ENCODE measurements around the gene GRID1. TPM values are rescaled to one million over a fixed set of nuclear protein-coding genes. Genes with fewer than 3 reads are reported as not detected.

Gene GRID1
- total RNA-seq, 1 experiment from 2014 or later: 0.05 TPM

DNA sequence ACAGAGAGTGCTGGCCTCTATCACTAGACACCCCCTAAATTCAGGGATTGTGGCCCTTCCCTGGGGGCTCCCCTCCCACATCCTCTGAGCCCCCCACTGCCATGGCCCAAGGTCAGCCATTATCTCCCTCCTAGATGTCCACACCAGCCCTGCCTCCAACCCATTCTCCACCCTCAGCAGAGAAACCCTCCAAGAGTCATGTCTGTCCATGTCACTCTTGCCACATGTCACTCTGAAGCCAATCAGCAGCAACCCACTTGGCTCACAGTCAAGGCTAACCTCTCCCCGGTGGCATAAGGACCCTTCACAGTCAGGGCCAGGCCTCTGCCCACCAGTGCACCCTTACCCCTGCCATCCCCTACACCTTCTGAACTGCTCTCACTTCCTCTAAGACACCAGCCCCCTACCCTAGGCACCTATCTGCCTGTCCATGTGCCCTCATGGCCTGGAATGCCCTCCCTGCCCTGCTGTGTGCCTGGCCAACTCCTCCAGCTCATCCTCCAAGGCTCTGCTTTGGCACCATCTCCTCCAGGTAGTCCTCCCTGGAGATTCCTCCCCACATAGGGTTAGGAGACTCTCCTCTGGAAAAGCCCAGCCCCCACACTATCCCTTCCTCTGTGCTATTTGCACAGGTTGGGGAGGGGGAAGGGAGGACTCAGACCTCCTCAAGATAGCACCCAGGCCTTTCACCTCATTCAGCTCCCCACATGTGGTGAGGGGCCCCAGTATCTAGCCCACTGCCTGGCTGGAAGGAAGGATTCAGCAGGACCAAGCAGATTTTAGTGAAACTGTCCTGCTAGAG lies 83.7 kb downstream of the GRID1 start:
- no peak for DNase-seq (ENCODE audit: extremely low read depth, low read depth)

DNA sequence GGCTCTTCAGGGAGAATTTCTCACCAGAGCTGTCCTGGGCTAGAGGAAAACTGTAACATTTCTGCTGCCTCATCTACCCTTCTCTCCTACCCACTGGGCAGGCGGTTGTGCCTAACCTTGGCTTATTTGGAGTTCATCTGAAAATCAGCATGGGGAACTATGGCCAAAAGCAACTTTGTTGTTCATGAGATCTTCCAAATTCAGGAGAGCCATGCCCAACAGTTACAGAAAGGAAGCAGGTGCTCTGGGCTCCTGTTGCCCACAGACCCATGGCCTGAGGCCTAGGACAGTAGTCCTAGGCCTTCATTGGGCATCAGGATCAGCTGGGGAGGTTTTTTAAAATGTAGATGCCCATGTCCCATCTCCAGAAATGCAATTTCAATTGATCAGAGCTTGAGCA lies 85.2 kb downstream of the GRID1 start:
- DNase-seq (ENCODE audit: extremely low read depth, low read depth): no peak

DNA sequence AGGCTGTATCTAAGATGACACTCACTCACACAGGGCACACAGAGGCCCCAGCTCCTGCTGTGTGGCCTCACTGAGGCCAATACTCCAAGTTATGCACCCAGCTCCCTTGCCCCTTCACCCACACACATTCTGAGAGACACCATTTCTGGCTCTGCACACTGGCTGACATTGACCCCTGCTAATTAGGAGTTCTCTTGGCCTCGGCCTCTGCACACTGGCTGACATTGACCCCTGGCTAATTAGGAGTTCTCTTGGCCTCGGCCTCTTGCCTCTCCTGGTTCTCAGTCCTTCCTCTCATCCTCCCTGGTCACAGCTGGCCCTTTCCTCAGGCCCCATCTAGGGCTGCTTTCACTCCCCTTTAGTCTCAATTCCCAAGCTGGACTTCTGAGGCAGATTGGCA lies 97.3 kb downstream of the GRID1 start:
- no peak for DNase-seq (ENCODE audit: extremely low read depth, low read depth)

DNA sequence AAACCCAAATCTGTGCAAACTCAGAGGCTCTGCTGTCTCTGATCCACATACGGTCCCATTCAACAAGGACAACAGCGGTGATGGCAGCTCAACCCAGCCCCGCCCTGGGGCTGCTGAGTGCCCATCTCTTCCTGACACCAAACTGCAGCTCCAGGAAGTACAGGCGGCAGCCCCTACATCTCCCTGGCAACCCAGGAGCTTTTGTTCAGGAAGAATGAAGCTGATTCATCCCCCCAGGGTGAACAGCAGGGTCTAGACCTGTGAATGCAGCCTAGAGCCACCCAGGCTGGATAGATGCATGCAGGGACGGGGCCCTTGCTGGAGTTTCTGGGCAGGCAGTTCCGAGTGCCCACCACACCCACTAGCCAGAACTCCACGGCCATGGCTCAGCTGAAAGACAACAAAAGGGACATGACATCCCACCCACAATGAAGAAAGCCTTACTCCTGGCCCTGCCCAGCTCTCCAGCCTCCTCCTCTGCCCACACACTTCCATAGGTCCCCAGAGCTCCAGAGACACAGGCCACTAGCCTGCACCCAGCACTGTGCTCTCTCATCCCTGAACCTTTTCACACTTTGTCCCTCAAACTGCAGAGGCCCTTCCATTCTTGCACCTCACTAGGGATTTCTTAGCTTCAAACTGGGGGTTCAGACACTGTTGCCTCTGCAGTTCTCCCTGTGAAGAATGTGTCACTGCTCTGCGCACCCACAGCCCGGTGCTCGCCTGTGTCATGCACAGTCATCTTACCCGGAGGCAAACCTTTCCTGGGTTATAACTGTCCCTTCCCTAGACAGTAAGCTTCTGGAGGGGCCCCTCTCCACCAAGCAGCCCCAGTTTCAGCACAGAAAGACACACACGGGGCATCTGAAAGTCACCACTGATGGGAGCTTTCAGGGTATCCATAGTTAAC lies 99.1 kb downstream of the GRID1 start:
- DNase-seq (ENCODE audit: extremely low read depth, low read depth): no peak

DNA sequence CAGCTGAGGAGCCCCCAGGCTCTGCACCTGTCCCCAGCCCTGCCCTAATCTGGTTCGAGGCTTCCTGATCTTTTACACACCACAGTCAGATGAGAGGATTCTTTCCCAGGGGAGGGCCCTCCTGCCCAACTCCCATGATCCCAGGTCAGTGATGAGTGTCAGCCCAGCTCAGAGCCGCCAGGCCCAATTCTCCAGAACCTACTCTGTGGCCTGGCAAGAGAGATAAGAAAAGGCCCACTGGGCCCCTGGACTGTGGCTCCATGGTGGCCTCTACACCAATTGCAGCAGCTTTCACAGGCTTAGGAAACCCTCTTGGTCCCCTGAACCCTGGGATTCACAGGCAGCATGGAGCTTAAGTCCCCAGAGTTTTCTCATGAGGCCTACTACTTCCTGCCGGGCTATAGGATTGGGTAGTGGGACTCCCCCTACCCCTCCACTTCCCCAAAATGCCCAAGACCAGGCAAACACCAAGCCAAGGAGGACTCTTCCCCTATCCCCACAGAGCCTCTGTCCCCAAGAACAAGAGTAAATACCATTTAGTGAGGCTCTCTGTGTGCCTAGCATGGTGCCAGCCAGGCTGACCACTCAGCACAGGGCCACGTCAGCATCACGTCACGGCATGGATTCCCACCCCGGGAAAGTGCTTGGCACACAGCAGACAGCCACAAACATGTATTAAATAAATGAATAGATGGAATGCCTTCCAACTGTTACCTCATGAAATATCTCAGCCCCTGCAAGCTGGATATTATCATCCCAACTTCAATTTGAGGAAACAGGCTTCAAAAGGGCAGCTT lies 100.0 kb downstream of the GRID1 start:
- DNase-seq (ENCODE audit: extremely low read depth, low read depth): no peak

DNA sequence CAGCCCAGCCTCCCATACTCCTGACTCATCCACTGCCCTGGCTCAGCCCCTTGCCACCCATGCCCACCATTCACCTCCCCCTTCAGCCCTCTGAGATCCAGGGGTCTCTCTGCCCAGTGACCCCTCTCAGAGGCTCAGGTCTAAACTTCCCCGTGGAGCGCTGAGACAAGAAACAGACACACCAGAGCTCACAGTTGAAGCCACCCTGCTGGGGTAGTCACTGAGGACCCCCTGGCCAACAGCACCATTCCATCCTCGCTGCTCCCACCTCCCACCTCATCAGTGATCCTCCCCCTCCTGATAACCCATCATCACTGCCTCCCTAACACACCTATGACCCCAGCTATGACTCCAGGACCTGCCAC lies 100.7 kb downstream of the GRID1 start:
- DNase-seq (ENCODE audit: extremely low read depth, low read depth): no peak

DNA sequence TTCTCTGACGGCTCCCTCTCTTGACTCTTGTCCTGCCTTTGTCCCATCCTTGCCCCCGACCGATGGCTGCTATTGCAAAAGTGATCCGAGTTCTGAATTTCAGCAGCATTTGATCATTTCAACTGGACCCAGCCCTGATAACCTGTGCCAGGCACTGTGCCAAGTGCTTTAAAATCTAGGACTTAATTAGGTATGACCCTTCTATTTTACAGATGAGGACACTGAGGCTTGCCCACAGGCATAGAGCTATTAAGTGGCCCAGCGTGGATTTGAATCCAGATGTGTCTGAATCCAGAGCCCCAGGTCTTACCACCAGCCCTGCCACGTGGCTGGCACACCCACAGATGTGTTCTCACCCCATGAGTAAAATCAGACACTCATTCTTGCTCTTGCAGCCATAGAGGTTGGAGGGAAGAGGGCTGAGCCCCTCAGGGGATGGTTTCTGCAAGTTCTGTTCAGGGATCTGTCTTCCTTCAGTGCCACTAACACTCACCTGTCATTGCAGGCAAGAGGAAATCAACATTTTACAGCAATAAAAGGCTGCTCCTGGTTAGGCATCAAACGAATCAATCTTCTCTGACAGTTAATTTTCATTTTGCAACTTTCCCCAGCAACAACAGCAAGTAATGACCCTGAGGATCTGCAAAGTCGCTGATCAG lies 101.2 kb downstream of the GRID1 start:
- DNase-seq (ENCODE audit: extremely low read depth, low read depth): no peak

DNA sequence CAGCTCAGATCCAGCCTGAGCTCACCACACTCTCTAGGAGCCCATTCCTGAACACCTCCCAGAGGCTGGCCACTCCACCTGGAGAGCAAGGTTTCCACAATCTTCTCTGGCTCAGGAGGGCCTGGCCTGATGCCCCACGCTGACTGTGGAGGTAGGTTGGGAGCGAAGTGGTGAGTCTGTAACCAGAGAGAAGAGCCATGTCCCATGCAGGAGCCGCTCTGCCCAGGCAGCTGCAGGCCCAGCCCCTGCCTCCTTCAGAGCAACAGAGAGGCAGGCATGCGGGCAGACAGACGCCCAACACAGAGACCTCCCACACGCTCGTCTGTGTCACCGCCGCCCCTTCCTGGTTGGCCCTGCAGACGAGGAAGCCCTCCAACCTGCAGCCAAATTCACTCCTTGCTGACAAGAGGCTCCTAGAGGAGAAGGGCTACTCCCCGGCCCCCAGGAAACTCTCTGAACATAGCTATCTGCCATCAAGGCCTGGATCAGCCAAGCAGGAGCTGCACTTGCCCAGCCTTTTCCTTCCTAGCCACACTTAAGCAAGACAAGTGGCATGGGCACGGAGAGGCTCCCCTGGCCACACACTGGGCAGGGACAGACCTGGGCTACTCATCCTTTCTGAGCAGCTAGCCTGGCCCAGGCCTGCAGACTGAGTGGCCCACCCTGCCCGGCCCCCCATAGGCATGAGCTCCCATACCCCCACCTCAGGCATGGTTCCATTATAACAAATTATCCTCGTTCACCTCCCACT lies 101.9 kb downstream of the GRID1 start:
- DNase-seq (ENCODE audit: extremely low read depth, low read depth): no peak

DNA sequence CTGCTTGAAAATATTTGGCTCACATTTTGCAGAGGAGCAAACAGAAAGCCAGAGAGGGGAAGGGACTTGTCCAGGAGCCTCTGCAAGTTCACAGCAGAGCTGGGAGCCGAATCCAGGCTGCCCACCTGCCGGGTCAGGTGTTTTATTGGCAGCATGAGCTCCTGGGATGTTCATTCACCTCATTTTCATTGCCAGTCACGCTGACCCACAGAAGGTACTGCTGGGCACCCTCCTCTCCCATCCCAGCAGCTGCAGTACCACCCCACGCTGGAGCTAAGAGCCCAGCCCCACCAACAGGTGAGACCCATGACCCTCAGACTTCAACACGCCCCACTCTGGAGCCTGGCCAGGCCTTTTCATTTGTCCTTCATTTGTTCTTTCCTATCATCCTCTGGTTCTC lies 102.7 kb downstream of the GRID1 start:
- DNase-seq (ENCODE audit: extremely low read depth, low read depth): no peak

DNA sequence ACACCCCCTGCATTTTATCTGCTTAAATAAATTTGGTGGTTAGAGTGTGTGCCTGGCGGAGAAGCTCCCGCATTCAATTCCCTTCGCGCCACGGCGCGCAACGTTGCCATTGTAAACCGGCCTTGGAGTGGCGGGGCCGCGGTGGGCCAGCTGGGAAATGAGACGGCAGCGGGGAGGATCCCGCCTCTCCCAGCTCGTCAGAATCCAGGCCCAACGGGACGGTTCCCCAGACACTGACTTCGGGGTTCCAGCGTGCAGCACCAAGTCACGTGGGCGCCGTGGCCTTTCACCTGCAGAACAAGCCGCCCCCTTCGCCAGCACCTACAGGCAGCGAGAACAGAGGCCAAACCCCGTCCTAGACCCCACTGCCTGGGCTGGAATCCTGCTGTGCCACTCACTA lies 103.4 kb downstream of the GRID1 start:
- DNase-seq (ENCODE audit: extremely low read depth, low read depth): no peak

DNA sequence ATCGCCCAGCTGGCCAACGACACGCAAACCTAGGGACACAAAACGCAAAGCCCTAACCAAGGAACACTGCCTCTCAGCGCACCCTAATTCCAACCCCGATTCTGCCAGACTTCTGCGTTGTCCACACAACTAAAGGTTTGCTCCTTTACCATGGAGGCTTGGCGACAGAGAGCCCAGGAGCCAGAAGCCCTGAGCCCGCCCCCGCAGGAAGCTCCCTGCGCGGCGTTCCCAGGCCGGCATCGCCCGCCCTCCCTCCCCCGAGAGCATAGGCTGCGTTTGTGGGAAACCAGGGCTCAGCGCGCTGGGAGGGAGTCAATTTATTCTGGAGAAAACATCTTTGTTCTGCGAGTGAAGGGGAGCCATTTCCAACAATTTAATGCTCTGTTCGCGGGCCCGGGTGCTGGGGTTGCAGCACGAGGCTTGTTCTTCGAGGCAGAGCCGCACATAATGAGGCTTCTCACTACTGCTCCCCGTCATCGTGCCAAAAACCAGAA lies 103.9 kb downstream of the GRID1 start:
- DNase-seq (ENCODE audit: extremely low read depth, low read depth): no peak

DNA sequence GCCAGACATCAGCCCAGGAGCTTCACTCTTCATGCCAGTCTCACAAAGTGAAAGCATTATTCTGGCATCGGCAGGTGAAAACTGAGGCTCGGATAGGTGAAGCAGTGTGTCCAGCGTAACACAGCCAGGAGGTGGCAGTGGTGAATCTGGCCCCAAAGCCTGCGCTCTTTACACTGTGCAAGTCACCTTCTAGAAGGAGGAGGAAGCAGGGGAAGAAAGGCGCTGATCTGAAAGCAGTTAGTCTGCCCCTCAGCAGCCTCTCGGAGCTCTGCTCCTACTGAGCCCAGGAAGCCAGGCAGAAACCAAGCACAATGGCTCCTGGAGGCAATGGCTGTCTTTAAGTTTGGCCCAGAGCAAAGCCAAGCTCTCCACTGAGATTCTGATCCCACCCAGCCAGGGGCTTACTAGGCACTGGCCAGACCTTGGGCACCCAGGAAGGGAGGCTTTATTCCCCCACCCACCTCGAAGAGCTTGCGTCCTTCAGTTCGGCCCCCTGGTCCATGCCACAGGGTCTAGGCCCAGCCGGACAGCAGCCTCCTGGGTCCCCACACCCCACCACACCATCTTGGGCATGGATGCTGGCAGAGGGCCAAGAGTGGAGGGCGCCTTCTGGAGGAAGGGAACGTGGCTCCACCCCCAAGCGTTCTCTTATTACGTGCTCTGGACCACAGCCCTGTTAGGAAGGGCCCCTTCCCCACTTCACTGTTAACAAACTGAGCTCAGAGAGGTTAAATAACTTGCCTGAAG lies 104.5 kb downstream of the GRID1 start:
- DNase-seq (ENCODE audit: extremely low read depth, low read depth): peak; percentile 14

DNA sequence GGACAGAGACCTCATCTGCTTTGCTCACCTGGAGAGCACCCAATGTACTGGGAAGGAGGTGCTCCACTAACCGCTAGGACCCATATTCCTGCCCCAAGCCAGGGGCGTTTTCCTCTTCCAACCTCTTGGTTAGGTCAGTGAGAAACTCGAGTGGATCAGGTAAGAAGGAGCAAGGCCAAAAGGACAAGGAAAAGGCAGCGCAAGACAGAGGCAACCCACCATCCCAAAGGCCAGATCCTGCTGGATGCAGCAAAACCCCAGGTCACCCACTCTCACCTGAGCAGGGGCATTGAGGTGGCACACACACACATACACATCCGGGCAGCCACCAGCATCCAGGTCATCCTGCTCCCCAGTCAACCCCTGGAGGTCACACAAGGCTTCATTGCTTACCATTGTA lies 105.1 kb downstream of the GRID1 start:
- DNase-seq (ENCODE audit: extremely low read depth, low read depth): no peak

DNA sequence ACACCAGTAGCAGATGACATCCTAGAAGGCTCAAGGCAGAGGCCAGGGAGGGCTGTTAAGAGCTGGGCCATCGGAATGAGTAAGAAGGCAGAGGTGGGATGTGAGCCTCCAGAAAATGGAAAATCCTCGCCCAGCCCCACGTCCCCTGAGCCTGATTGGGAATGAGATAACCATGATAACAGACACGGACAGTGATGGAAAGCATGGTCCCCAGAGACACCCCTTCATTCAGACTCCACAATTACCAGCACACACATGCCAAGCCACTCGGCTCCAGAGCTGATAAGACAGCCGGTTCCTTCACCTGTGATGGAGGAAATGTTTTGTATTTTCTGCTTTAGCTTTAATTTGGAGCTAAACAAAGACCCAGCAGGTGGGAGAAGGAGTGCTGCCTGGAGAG lies 106.0 kb downstream of the GRID1 start:
- no peak for DNase-seq (ENCODE audit: extremely low read depth, low read depth)

DNA sequence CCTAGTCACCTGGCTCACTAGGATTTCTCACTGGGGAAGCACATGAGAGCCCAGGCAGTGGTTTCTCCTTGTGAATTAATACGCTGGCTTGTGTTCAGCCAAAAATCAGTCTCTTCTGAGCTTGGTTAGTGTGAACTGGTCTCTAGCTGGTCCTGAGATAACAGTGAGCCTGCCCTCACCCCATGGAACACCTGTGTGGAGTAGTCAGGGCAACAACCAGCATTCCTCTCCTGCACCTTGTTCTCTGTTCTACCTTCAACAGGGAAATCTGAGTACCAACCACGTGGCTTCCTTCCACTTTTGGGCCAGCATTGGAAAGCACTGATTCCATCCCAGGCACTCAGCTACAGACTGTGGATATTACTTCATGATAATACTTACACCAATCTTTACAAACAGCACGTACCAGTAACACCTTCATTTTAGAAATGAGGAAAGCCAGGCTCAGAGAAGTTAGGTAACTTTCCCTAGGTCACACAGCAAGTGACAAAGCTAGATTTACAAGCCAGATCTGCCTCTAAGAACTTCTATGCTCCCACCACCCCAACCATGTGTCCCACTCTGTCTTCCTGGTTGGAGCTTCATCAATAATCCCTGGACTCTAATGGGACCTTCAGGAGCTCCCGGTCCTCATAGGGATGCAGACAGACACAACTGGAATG lies 106.6 kb downstream of the GRID1 start:
- no peak for DNase-seq (ENCODE audit: extremely low read depth, low read depth)

DNA sequence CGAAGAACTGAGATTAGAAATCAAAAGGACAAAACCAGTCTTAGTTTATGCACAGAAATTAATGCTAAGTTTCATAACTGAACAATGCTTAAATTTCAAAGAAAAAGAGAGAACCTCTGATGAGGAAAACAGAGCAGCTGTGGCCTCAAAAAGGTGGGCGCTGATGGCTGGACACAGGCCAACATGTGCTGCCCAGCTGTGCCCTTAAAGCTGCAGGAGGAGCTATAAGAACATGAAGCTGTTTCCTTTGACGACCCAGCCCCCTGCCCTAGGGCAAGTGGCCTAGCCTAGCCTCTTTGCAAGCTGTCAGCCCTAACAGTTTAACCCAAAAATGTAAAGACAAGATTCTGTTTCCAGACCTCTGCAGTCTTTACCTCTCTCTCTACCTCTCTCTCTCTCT lies 107.7 kb downstream of the GRID1 start:
- DNase-seq (ENCODE audit: extremely low read depth, low read depth): no peak

DNA sequence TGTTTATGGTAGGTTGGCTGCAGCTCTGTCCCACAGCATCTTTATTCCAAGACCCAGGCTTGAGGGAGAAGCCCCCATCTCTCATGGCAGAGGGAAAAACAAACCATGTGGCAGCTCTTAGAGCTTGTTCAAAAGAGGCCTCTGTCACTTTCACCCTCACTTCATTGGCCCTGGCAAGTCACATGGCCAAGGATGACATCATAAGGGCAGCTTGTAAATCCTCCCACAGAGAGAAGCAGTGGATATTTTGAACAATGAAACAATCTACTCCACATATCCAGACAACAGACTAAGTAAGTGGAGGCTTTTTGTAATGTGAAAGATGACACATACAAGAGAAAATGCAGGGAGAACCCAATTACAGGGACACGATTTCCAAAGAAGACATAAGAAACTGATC lies 108.1 kb downstream of the GRID1 start:
- DNase-seq (ENCODE audit: extremely low read depth, low read depth): no peak

DNA sequence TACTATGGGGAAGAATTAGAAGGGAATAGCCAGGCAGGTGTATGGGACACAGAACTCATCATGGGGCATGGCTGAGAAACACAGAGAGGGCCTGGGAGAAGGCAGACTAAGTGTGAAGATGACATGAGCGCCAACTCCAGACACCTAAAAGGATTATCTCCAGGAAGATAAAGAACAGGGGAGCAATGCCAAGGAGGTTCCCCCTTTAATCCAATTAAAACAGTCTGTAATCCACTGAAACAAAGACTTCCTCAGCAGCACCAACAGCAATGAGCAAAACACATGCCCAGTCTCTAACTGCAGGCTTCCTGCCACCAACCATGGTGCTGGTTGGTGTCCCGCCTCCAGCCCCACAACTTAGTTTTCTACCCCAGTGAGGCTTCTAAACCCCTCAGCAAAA lies 108.9 kb downstream of the GRID1 start:
- no peak for DNase-seq (ENCODE audit: extremely low read depth, low read depth)

Data from NCI-H460 (cell line).